Endodermal cell (in vitro differentiated cells): ENCODE measurements around the gene CNIH1. TPM values are rescaled to one million over a fixed set of nuclear protein-coding genes. Genes with fewer than 3 reads are reported as not detected.
A peak's percentile ranks its signal among the peaks of the same experiment; 100 is the strongest.

Experiments
- DNase-seq: peaks from one replicate; pipeline ENCODE4 v3.0.0-alpha.2; 2017
- H3K27ac ChIP-seq: 2 replicates; pipeline ENCODE4 v1.5.1; 2013; ENCODE audit warnings: mild to moderate bottlenecking, low read depth, low read length, moderate library complexity
- H3K27me3 ChIP-seq: 2 replicates; pipeline ENCODE4 v1.6.1; 2013; ENCODE audit warnings: mild to moderate bottlenecking, low read length, moderate library complexity; ENCODE audit not compliant: insufficient read depth, control insufficient read depth, poor library complexity, severe bottlenecking
- H3K36me3 ChIP-seq: 2 replicates; pipeline ENCODE4 v1.7.0; 2013; ENCODE audit warnings: mild to moderate bottlenecking, low read length, moderate library complexity; ENCODE audit not compliant: control insufficient read depth, insufficient read depth
- H3K4me1 ChIP-seq: one replicate; pipeline ENCODE4 v1.7.0; 2013; ENCODE audit warnings: low read length; ENCODE audit not compliant: control insufficient read depth, insufficient read depth
- H3K4me3 ChIP-seq: 2 replicates; pipeline ENCODE4 v1.5.1; 2013; ENCODE audit warnings: mild to moderate bottlenecking, low read length, moderate library complexity
- H3K9ac ChIP-seq: 2 replicates; pipeline ENCODE4 v1.6.1; 2013; ENCODE audit warnings: mild to moderate bottlenecking, low read length, moderate library complexity; ENCODE audit not compliant: poor library complexity, severe bottlenecking; ENCODE audit errors: extremely low read depth
- H3K9me3 ChIP-seq: 2 replicates; pipeline ENCODE4 v1.6.1; 2013; ENCODE audit warnings: mild to moderate bottlenecking, low read length, moderate library complexity; ENCODE audit not compliant: control insufficient read depth
- H3K27ac Mint-ChIP-seq: 2 replicates; pipeline ENCODE4 v1.8.0; 2020; ENCODE audit warnings: mixed read lengths
- H3K27me3 Mint-ChIP-seq: 2 replicates; pipeline ENCODE4 v1.8.0; 2021; ENCODE audit warnings: mild to moderate bottlenecking, mixed read lengths; ENCODE audit not compliant: insufficient read depth
- H3K36me3 Mint-ChIP-seq: 2 replicates; pipeline ENCODE4 v1.8.0; 2020; ENCODE audit warnings: low read depth, mixed read lengths
- H3K4me1 Mint-ChIP-seq: 2 replicates; pipeline ENCODE4 v1.8.0; 2020; ENCODE audit warnings: mixed read lengths
- H3K4me3 Mint-ChIP-seq: 2 replicates; pipeline ENCODE4 v1.8.0; 2020; ENCODE audit warnings: mild to moderate bottlenecking, moderate library complexity, mixed read lengths
- H3K9me3 Mint-ChIP-seq: 2 replicates; pipeline ENCODE4 v1.8.0; 2020; ENCODE audit warnings: mild to moderate bottlenecking, mixed read lengths
- CTCF ChIP-seq: fragments of 200-600 bp; sonication (generic); conservative IDR thresholded peaks from 2 replicates; pipeline ENCODE4 v1.5.0; 2021; ENCODE audit warnings: antibody characterized with exemption, mild to moderate bottlenecking
- WGBS, 2 experiments: methylation state at CpG; one replicate each; pipeline versions ENCODE4 v1.1.5 to v1.1.7; 2013; ENCODE audit warnings: missing lambda C conversion rate in 2 of 2, mixed read lengths in 1 of 2; ENCODE audit not compliant: insufficient coverage in 1 of 2, insufficient read length in 1 of 2; 5-methylcytosine and 5-hydroxymethylcytosine counted together
- total RNA-seq, 2 donors: library from RNA; stranded (reverse); fragmentation: NEBNext Ultra II Directional in 1 of 2; extraction: Animal tissue kit (Norgen Biotek cat#: 25700) in 1 of 2; gene quantifications; 2 replicates in 1 of 2; 3 replicates in 1 of 2; pipeline ENCODE4 v1.2.1, GENCODE V29; 2021

CNIH1 gene
- total RNA-seq, 2 donors from 2014 or later, result 77.9 to 82.7 TPM

GRCh38 chr14:54480830-54481562, 39.8 kb upstream of the CNIH1 start:
- Histone ChIP-seq H3K4me1 (peaks cover 5% of the 10 kb centered on the region), H3K27me3 (no peaks in the 10 kb centered on the region), H3K9me3 (no peaks in the 10 kb centered on the region), H3K27ac (no peak overlapping the region), H3K36me3 (peaks cover 72% of the 10 kb centered on the region), H3K4me3 (no peak overlapping the region), H3K9ac (no peak overlapping the region)
- Mint-ChIP-seq H3K27me3 (no peaks in the 10 kb centered on the region), H3K9me3 (no peaks in the 10 kb centered on the region), H3K36me3 (peaks cover 44% of the 10 kb centered on the region), H3K27ac (no peak overlapping the region), H3K4me3 (no peak overlapping the region), H3K4me1 (peaks cover 19% of the 10 kb centered on the region)
- WGBS, 2 experiments, result 90 to 100% methylated on average over 2 to 3 of the region's 4 CpGs
- peak; percentile 35 for TF ChIP-seq CTCF
- DNase-seq, result no peak

DNA sequence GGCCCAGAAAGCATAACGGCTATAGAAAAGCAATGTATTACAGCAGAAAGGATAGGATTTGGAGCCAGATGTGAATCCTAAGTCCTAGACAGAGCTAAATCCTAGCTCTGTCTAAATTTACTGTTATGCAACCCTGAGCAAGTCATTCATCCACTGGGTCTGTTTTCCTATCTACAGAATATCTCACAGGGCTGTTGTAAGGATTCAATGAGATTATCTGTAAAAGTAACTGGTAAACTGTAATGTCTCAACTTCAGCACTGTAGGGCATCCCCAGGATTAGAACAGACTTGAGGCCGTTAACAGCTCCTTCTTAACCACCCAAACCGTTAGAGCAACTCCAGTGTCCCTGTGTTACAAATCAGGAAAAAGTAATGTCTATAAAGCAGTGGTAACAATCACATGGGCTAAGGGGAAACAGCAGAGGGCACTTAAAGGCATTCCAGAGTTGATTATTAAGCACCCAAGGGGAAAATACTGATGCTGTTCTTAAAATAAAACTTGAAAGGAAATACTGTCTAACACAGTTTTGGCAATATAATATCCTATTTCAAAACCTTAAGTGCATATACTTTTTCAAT, 37.6 kb upstream of the CNIH1 start:
- H3K27me3 ChIP-seq, result no peaks in the 10 kb centered on the region
- H3K27ac Mint-ChIP-seq, result no peak overlapping the region
- no peaks in the 10 kb centered on the region for H3K27me3 Mint-ChIP-seq
- 92 to 95% methylated on average over 2 to 3 of the region's 3 CpGs for WGBS, 2 experiments
- no peak overlapping the region for H3K9ac ChIP-seq
- H3K4me1 ChIP-seq, result peaks cover 5% of the 10 kb centered on the region
- no peak overlapping the region for H3K4me3 Mint-ChIP-seq
- H3K4me1 Mint-ChIP-seq, result peaks cover 10% of the 10 kb centered on the region
- H3K36me3 ChIP-seq, result peaks cover 89% of the 10 kb centered on the region
- no peak for TF ChIP-seq CTCF
- no peak overlapping the region for H3K4me3 ChIP-seq
- no peaks in the 10 kb centered on the region for H3K9me3 ChIP-seq
- no peaks in the 10 kb centered on the region for H3K9me3 Mint-ChIP-seq
- H3K27ac ChIP-seq, result no peak overlapping the region
- peaks cover 53% of the 10 kb centered on the region for H3K36me3 Mint-ChIP-seq
- DNase-seq, result no peak

- no peak overlapping the region for H3K4me3 Mint-ChIP-seq
- WGBS, 2 experiments, result 95 to 100% methylated on average over 4 of the region's 4 CpGs
- H3K36me3 Mint-ChIP-seq, result peaks cover 45% of the 10 kb centered on the region
- H3K4me1 ChIP-seq, result peaks cover 14% of the 10 kb centered on the region
- H3K27ac Mint-ChIP-seq, result no peak overlapping the region
- no peak for TF ChIP-seq CTCF
- no peak overlapping the region for H3K9ac ChIP-seq
- no peaks in the 10 kb centered on the region for H3K9me3 Mint-ChIP-seq
- DNase-seq, result no peak
- H3K36me3 ChIP-seq, result peaks cover 68% of the 10 kb centered on the region
- no peaks in the 10 kb centered on the region for H3K27me3 Mint-ChIP-seq
- peaks cover 32% of the 10 kb centered on the region for H3K4me1 Mint-ChIP-seq
- H3K9me3 ChIP-seq, result no peaks in the 10 kb centered on the region
- H3K27me3 ChIP-seq, result no peaks in the 10 kb centered on the region
- no peak overlapping the region for H3K4me3 ChIP-seq
- H3K27ac ChIP-seq, result no peak overlapping the region
These were observed 34.7 kb upstream of the CNIH1 start for GRCh38 chr14:54475911-54476310.
